Mesenchymal stem cell (in vitro differentiated cells and primary cell): ENCODE results near the gene DPP3.

Experiments
- DNase-seq: peaks from one replicate; pipeline ENCODE4 v3.0.0-alpha.2; 2013
- H2AFZ ChIP-seq: one replicate; pipeline ENCODE4 v1.6.1; 2013; ENCODE audit warnings: low read depth, mild to moderate bottlenecking, control low read depth, inconsistent platforms, low read length, moderate library complexity
- H2AK5ac ChIP-seq: 2 replicates; pipeline ENCODE4 v1.6.1; 2013; ENCODE audit warnings: low read length, moderate library complexity, mild to moderate bottlenecking, inconsistent platforms; ENCODE audit not compliant: severe bottlenecking
- H2BK120ac ChIP-seq: one replicate; pipeline ENCODE4 v1.6.1; 2013; ENCODE audit warnings: low read depth, mild to moderate bottlenecking, inconsistent platforms, low read length, moderate library complexity
- H2BK12ac ChIP-seq, 2 experiments: one replicate each; pipeline ENCODE4 v1.6.1; 2013; ENCODE audit warnings: inconsistent platforms in 2 of 2, low read length in 2 of 2, mild to moderate bottlenecking in 2 of 2, moderate library complexity in 2 of 2, control low read depth in 1 of 2
- H2BK15ac ChIP-seq: one replicate; pipeline ENCODE4 v1.6.1; 2013; ENCODE audit warnings: mild to moderate bottlenecking, low read depth, inconsistent platforms; ENCODE audit not compliant: poor library complexity, severe bottlenecking
- H2BK5ac ChIP-seq: 2 replicates; pipeline ENCODE4 v1.6.1; 2013; ENCODE audit warnings: low read depth, mild to moderate bottlenecking, low read length, control low read depth, inconsistent platforms; ENCODE audit not compliant: poor library complexity, severe bottlenecking
- H3K14ac ChIP-seq, 2 experiments: one replicate each; pipeline ENCODE4 v1.6.1; 2013; ENCODE audit warnings: inconsistent platforms in 2 of 2, low read length in 2 of 2, control low read depth in 1 of 2, mild to moderate bottlenecking in 1 of 2, moderate library complexity in 1 of 2
- H3K18ac ChIP-seq, 2 experiments: one replicate each; pipeline ENCODE4 v1.6.1; 2013; ENCODE audit warnings: inconsistent platforms in 2 of 2, low read length in 2 of 2, control low read depth in 1 of 2, low read depth in 1 of 2, mild to moderate bottlenecking in 1 of 2
- H3K23ac ChIP-seq, 2 experiments: one replicate each; pipeline ENCODE4 v1.6.1; 2013; ENCODE audit warnings: inconsistent platforms in 2 of 2, low read length in 2 of 2, mild to moderate bottlenecking in 2 of 2, moderate library complexity in 2 of 2, control low read depth in 1 of 2
- H3K27ac ChIP-seq: 2 replicates; pipeline ENCODE4 v1.5.1; 2013; ENCODE audit warnings: mild to moderate bottlenecking, moderate library complexity, low read length, control low read depth, inconsistent platforms; ENCODE audit not compliant: poor library complexity, severe bottlenecking
- H3K27me3 ChIP-seq, 2 experiments: 2 replicates each; pipeline versions ENCODE4 v1.6.1 to v1.7.0; 2013; ENCODE audit warnings: low read length in 2 of 2, mild to moderate bottlenecking in 2 of 2, moderate library complexity in 2 of 2, control low read depth in 1 of 2, inconsistent platforms in 1 of 2; ENCODE audit not compliant: control insufficient read depth in 1 of 2, insufficient read depth in 1 of 2
- H3K36me3 ChIP-seq, 2 experiments: 2 replicates each; pipeline versions ENCODE4 v1.6.1 to v1.7.0; 2013; ENCODE audit warnings: low read length in 2 of 2, control low read depth in 1 of 2, inconsistent platforms in 1 of 2, low read depth in 1 of 2, mild to moderate bottlenecking in 1 of 2; ENCODE audit not compliant: insufficient read depth in 2 of 2, control insufficient read depth in 1 of 2
- H3K4ac ChIP-seq, 2 experiments: one replicate each; pipeline ENCODE4 v1.6.1; 2013; ENCODE audit warnings: inconsistent platforms in 2 of 2, low read length in 2 of 2, mild to moderate bottlenecking in 2 of 2, moderate library complexity in 2 of 2, control low read depth in 1 of 2, low read depth in 1 of 2
- H3K4me1 ChIP-seq: 2 replicates; pipeline ENCODE4 v1.6.1; 2013; ENCODE audit warnings: low read depth, low read length, control low read depth; ENCODE audit not compliant: control insufficient read depth, insufficient read depth
- H3K4me2 ChIP-seq: 2 replicates; pipeline ENCODE4 v1.6.1; 2013; ENCODE audit warnings: low read length, mild to moderate bottlenecking, inconsistent platforms; ENCODE audit not compliant: poor library complexity, severe bottlenecking
- H3K4me3 ChIP-seq, 2 experiments: 2 replicates each; pipeline versions ENCODE4 v1.5.1 to v1.7.0; 2013; ENCODE audit warnings: low read length in 2 of 2, mild to moderate bottlenecking in 2 of 2, control low read depth in 1 of 2, low read depth in 1 of 2; ENCODE audit not compliant: insufficient read depth in 1 of 2
- H3K79me1 ChIP-seq: replicated peaks from 2 replicates; pipeline ENCODE4 v1.6.1; 2013; ENCODE audit warnings: mild to moderate bottlenecking, control low read depth, low read length, inconsistent platforms; ENCODE audit not compliant: poor library complexity, severe bottlenecking
- H3K9ac ChIP-seq: 2 replicates; pipeline ENCODE4 v1.7.0; 2013; ENCODE audit warnings: mild to moderate bottlenecking, low read length, moderate library complexity
- H3K9me3 ChIP-seq: 2 replicates; pipeline ENCODE4 v1.7.0; 2013; ENCODE audit warnings: mild to moderate bottlenecking, low read length; ENCODE audit not compliant: control insufficient read depth
- H4K8ac ChIP-seq: one replicate; pipeline ENCODE4 v1.6.1; 2013; ENCODE audit warnings: inconsistent platforms, mild to moderate bottlenecking, low read length, moderate library complexity
- H4K91ac ChIP-seq: one replicate; pipeline ENCODE4 v1.6.1; 2013; ENCODE audit warnings: mild to moderate bottlenecking, low read length, inconsistent platforms
- WGBS: methylation state at CpG from one replicate; pipeline ENCODE4 v1.1.7; 2013; ENCODE audit warnings: mixed read lengths; 5-methylcytosine and 5-hydroxymethylcytosine counted together

Gene DPP3

GRCh38 chr11:66524304-66525040, 44.2 kb downstream of the DPP3 start:
- H3K27ac ChIP-seq: no peak overlapping the region
- H3K4me3 ChIP-seq: no peak overlapping the region
- H3K79me1 ChIP-seq: peaks cover 2% of the 10 kb centered on the region
- H3K27me3 ChIP-seq: no peaks in the 10 kb centered on the region
- H3K18ac ChIP-seq: no peak overlapping the region
- H2BK12ac ChIP-seq: no peak overlapping the region
- no peak overlapping the region for H2AFZ ChIP-seq
- no peak overlapping the region for H2BK120ac ChIP-seq
- no peaks in the 10 kb centered on the region for H3K4me1 ChIP-seq
- H2BK15ac ChIP-seq: no peak overlapping the region
- no peak overlapping the region for H3K4ac ChIP-seq
- 85% methylated on average over 6 of the region's 10 CpGs for WGBS
- no peak overlapping the region for H4K91ac ChIP-seq
- H3K9me3 ChIP-seq: no peaks in the 10 kb centered on the region
- no peak overlapping the region for H4K8ac ChIP-seq
- H3K4me2 ChIP-seq: no peak overlapping the region
- no peak overlapping the region for H3K23ac ChIP-seq
- H3K9ac ChIP-seq: no peak overlapping the region
- H2BK5ac ChIP-seq: no peak overlapping the region
- H3K14ac ChIP-seq: no peak overlapping the region
- H3K36me3 ChIP-seq: peaks cover 45 to 54% of the 10 kb centered on the region in 2 experiments
- H2AK5ac ChIP-seq: no peak overlapping the region
- no peak for DNase-seq

GRCh38 chr11:66529069-66529468, 48.8 kb downstream of the DPP3 start:
- Histone ChIP-seq H3K27ac (no peak overlapping the region), H3K4me2 (no peak overlapping the region), H3K36me3 (peaks cover 38 to 41% of the 10 kb centered on the region in 2 experiments), H3K9ac (no peak overlapping the region), H3K27me3 (no peaks in the 10 kb centered on the region), H2BK5ac (no peak overlapping the region), H3K4ac (no peak overlapping the region), H3K14ac (no peak overlapping the region), H3K23ac (no peak overlapping the region), H3K4me3 (no peak overlapping the region), H3K79me1 (no peaks in the 10 kb centered on the region), H3K9me3 (no peaks in the 10 kb centered on the region), H3K18ac (no peak overlapping the region), H2BK120ac (no peak overlapping the region), H2AK5ac (no peak overlapping the region), H4K8ac (no peak overlapping the region), H4K91ac (no peak overlapping the region), H3K4me1 (no peaks in the 10 kb centered on the region), H2BK12ac (no peak overlapping the region), H2AFZ (no peak overlapping the region), H2BK15ac (no peak overlapping the region)
- DNase-seq: no peak
- 84% methylated on average over 10 of the region's 10 CpGs for WGBS

GRCh38 chr11:66529655-66530054, 49.4 kb downstream of the DPP3 start:
- H3K9me3 ChIP-seq: no peaks in the 10 kb centered on the region
- no peak overlapping the region for H3K4me3 ChIP-seq
- WGBS: 97% methylated on average over 13 of the region's 13 CpGs
- no peak overlapping the region for H3K23ac ChIP-seq
- no peak overlapping the region for H3K14ac ChIP-seq
- no peak overlapping the region for H3K4ac ChIP-seq
- no peak overlapping the region for H4K91ac ChIP-seq
- H2AK5ac ChIP-seq: no peak overlapping the region
- H2BK15ac ChIP-seq: no peak overlapping the region
- no peak for DNase-seq
- H3K79me1 ChIP-seq: no peaks in the 10 kb centered on the region
- H2AFZ ChIP-seq: no peak overlapping the region
- H4K8ac ChIP-seq: no peak overlapping the region
- no peak overlapping the region for H3K9ac ChIP-seq
- no peak overlapping the region for H2BK12ac ChIP-seq
- H3K18ac ChIP-seq: no peak overlapping the region
- no peak overlapping the region for H3K4me2 ChIP-seq
- no peak overlapping the region for H3K27ac ChIP-seq
- no peaks in the 10 kb centered on the region for H3K27me3 ChIP-seq
- H2BK120ac ChIP-seq: no peak overlapping the region
- H2BK5ac ChIP-seq: no peak overlapping the region
- peaks cover 35 to 37% of the 10 kb centered on the region in 2 experiments for H3K36me3 ChIP-seq
- H3K4me1 ChIP-seq: no peaks in the 10 kb centered on the region

- H3K9me3 ChIP-seq: no peaks in the 10 kb centered on the region
- H3K4me3 ChIP-seq: no peak overlapping the region
- no peak overlapping the region for H3K4ac ChIP-seq
- no peak overlapping the region for H2BK12ac ChIP-seq
- no peak overlapping the region for H4K91ac ChIP-seq
- H3K27ac ChIP-seq: no peak overlapping the region
- H3K4me2 ChIP-seq: no peak overlapping the region
- no peaks in the 10 kb centered on the region for H3K27me3 ChIP-seq
- H3K9ac ChIP-seq: no peak overlapping the region
- no peak overlapping the region for H4K8ac ChIP-seq
- no peaks in the 10 kb centered on the region for H3K4me1 ChIP-seq
- DNase-seq: no peak
- H2AK5ac ChIP-seq: no peak overlapping the region
- H2BK5ac ChIP-seq: no peak overlapping the region
- WGBS: 85% methylated on average over 10 of the region's 10 CpGs
- H3K23ac ChIP-seq: no peak overlapping the region
- no peaks in the 10 kb centered on the region for H3K79me1 ChIP-seq
- no peak overlapping the region for H3K14ac ChIP-seq
- no peak overlapping the region for H2BK15ac ChIP-seq
- H3K18ac ChIP-seq: no peak overlapping the region
- H2BK120ac ChIP-seq: no peak overlapping the region
- no peak overlapping the region for H2AFZ ChIP-seq
- H3K36me3 ChIP-seq: peaks cover 35 to 44% of the 10 kb centered on the region in 2 experiments
Observed at GRCh38 chr11:66530927-66531709, 50.9 kb downstream of the DPP3 start.
